HAP-1 (cell line): ENCODE results near the gene ADNP2.

Experiments used
- DNase-seq, 2 experiments: peaks; one replicate each; pipeline ENCODE4 v3.0.0-alpha.2; 2016 to 2020; ENCODE audit warnings: low spot score in 2 of 2
- H3K27me3 ChIP-seq: fragments of 250-450 bp; sonication (Bioruptor Pico); 2 replicates; pipeline ENCODE4 v1.5.1; 2020; ENCODE audit warnings: low read depth, mild to moderate bottlenecking, moderate library complexity
- H3K36me3 ChIP-seq: fragments of 250-450 bp; sonication (Bioruptor Pico); replicated peaks from 2 replicates; pipeline ENCODE4 v1.5.1; 2020; ENCODE audit warnings: mild to moderate bottlenecking
- H3K4me1 ChIP-seq: fragments of 250-450 bp; sonication (Bioruptor Pico); 2 replicates; pipeline ENCODE4 v1.5.1; 2020; ENCODE audit warnings: mild to moderate bottlenecking
- H3K4me3 ChIP-seq: fragments of 250-450 bp; sonication (Bioruptor Pico); 2 replicates; pipeline ENCODE4 v1.5.1; 2020; ENCODE audit warnings: mild to moderate bottlenecking, moderate library complexity
- H3K9me3 ChIP-seq: fragments of 250-450 bp; sonication (Bioruptor Pico); 2 replicates; pipeline ENCODE4 v1.5.1; 2020; ENCODE audit warnings: mild to moderate bottlenecking, moderate library complexity
- in situ Hi-C: fragments of 300-500 bp; cut with MboI; formaldehyde crosslinking; loops from 3 replicates; pipeline ENCODE4 v1.14.3; 2020; ENCODE audit warnings: low sequenced_read_pairs, inconsistent platforms, mixed read lengths

Gene ADNP2

GRCh38 chr18:80108739-80109675, at the start of gene ADNP2:
Gene ADNP2, plus strand, starts transcription at chr18:80109262. Its CDS starts 8,281 bp downstream, at chr18:80117543.
- DNase-seq = peak; percentile 95 to 98
- Histone ChIP-seq H3K36me3 (peaks cover 7% of the 10 kb centered on the region; the same call in 1 of the 2 replicates), H3K4me3 (peak within 1 kb of the TSS; percentile 67), H3K4me1 (peaks cover 24% of the 10 kb centered on the region), H3K9me3 (no peaks in the 10 kb centered on the region), H3K27me3 (no peaks in the 10 kb centered on the region)
- in situ Hi-C loops = no loop called here

GRCh38 chr18:80059945-80060344, 49.1 kb upstream of the ADNP2 start:
- no peak for DNase-seq
- Histone ChIP-seq H3K36me3 (no peaks in the 10 kb centered on the region), H3K4me1 (no peaks in the 10 kb centered on the region), H3K9me3 (peaks cover 8% of the 10 kb centered on the region), H3K4me3 (no peak overlapping the region), H3K27me3 (no peaks in the 10 kb centered on the region)
- in situ Hi-C loops = no loop called here

- no peak for DNase-seq
- Histone ChIP-seq H3K4me1 (peaks cover 23% of the 10 kb centered on the region), H3K36me3 (peaks cover 3% of the 10 kb centered on the region; the same call in 1 of the 2 replicates), H3K4me3 (no peak overlapping the region), H3K9me3 (0 out of 2 replicates have a peak, but pooled peaks cover 2% of the 10 kb centered on the region), H3K27me3 (no peaks in the 10 kb centered on the region)
- in situ Hi-C loops = no loop called here
Measured at GRCh38 chr18:80065705-80066104, 43.4 kb upstream of the ADNP2 start.

GRCh38 chr18:80067321-80067720, 41.7 kb upstream of the ADNP2 start:
- Histone ChIP-seq H3K4me1 (peaks cover 23% of the 10 kb centered on the region), H3K4me3 (no peak overlapping the region), H3K36me3 (peaks cover 4% of the 10 kb centered on the region; the same call in 1 of the 2 replicates), H3K27me3 (no peaks in the 10 kb centered on the region), H3K9me3 (0 out of 2 replicates have a peak, but pooled peaks cover 2% of the 10 kb centered on the region)
- DNase-seq = no peak
- in situ Hi-C loops = no loop called here

GRCh38 chr18:80067897-80068296, 41.2 kb upstream of the ADNP2 start:
- no peak for DNase-seq
- in situ Hi-C loops = no loop called here

GRCh38 chr18:80068571-80069272, 40.3 kb upstream of the ADNP2 start:
- in situ Hi-C loops = no loop called here
- Histone ChIP-seq H3K27me3 (no peaks in the 10 kb centered on the region), H3K9me3 (0 out of 2 replicates have a peak, but pooled peaks cover 2% of the 10 kb centered on the region), H3K36me3 (peaks cover 4% of the 10 kb centered on the region; the same call in 1 of the 2 replicates), H3K4me3 (no peak overlapping the region), H3K4me1 (peaks cover 23% of the 10 kb centered on the region)
- no peak for DNase-seq

More at GRCh38 chr18:80067897-80068296, 41.2 kb upstream of the ADNP2 start:
- H3K27me3 ChIP-seq = no peaks in the 10 kb centered on the region
- 0 out of 2 replicates have a peak, but pooled peaks cover 2% of the 10 kb centered on the region for H3K9me3 ChIP-seq
- no peak overlapping the region for H3K4me3 ChIP-seq
- peaks cover 4% of the 10 kb centered on the region; the same call in 1 of the 2 replicates for H3K36me3 ChIP-seq
- peaks cover 23% of the 10 kb centered on the region for H3K4me1 ChIP-seq

GRCh38 chr18:80070825-80071224, 38.2 kb upstream of the ADNP2 start:
- DNase-seq = no peak
- Histone ChIP-seq H3K27me3 (no peaks in the 10 kb centered on the region), H3K4me1 (peaks cover 23% of the 10 kb centered on the region), H3K9me3 (0 out of 2 replicates have a peak, but pooled peaks cover 2% of the 10 kb centered on the region), H3K4me3 (no peak overlapping the region), H3K36me3 (peaks cover 4% of the 10 kb centered on the region; the same call in 1 of the 2 replicates)
- in situ Hi-C loops = no loop called here

GRCh38 chr18:80074183-80074582, 34.9 kb upstream of the ADNP2 start:
- H3K36me3 ChIP-seq = peaks cover 4% of the 10 kb centered on the region; the same call in 1 of the 2 replicates
- no peak overlapping the region for H3K4me3 ChIP-seq
- in situ Hi-C loops = no loop called here
- H3K27me3 ChIP-seq = no peaks in the 10 kb centered on the region
- H3K9me3 ChIP-seq = 0 out of 2 replicates have a peak, but pooled peaks cover 2% of the 10 kb centered on the region
- H3K4me1 ChIP-seq = peaks cover 15% of the 10 kb centered on the region
- DNase-seq = no peak

GRCh38 chr18:80074697-80075096, 34.4 kb upstream of the ADNP2 start:
- Histone ChIP-seq H3K9me3 (0 out of 2 replicates have a peak, but pooled peaks cover 2% of the 10 kb centered on the region), H3K27me3 (no peaks in the 10 kb centered on the region), H3K4me1 (peaks cover 10% of the 10 kb centered on the region), H3K36me3 (peaks cover 4% of the 10 kb centered on the region; the same call in 1 of the 2 replicates), H3K4me3 (no peak overlapping the region)
- in situ Hi-C loops = no loop called here
- DNase-seq = no peak

- DNase-seq = no peak
- H3K36me3 ChIP-seq = no peaks in the 10 kb centered on the region
- no peak overlapping the region for H3K4me3 ChIP-seq
- in situ Hi-C loops = no loop called here
- H3K27me3 ChIP-seq = no peaks in the 10 kb centered on the region
- H3K4me1 ChIP-seq = no peaks in the 10 kb centered on the region
- H3K9me3 ChIP-seq = no peaks in the 10 kb centered on the region
Measured at GRCh38 chr18:80075940-80076339, 33.1 kb upstream of the ADNP2 start.

- in situ Hi-C loops = no loop called here
- H3K4me1 ChIP-seq = no peaks in the 10 kb centered on the region
- no peaks in the 10 kb centered on the region for H3K36me3 ChIP-seq
- no peak overlapping the region for H3K4me3 ChIP-seq
- H3K27me3 ChIP-seq = no peaks in the 10 kb centered on the region
- DNase-seq = no peak
- H3K9me3 ChIP-seq = no peaks in the 10 kb centered on the region
Measured at GRCh38 chr18:80076379-80076778, 32.7 kb upstream of the ADNP2 start.

GRCh38 chr18:80077873-80078272, 31.2 kb upstream of the ADNP2 start:
- H3K27me3 ChIP-seq = no peaks in the 10 kb centered on the region
- no peak for DNase-seq
- no peaks in the 10 kb centered on the region for H3K9me3 ChIP-seq
- no peaks in the 10 kb centered on the region for H3K4me1 ChIP-seq
- H3K36me3 ChIP-seq = no peaks in the 10 kb centered on the region
- no peak overlapping the region for H3K4me3 ChIP-seq
- in situ Hi-C loops = no loop called here

- no peak for DNase-seq
- no peaks in the 10 kb centered on the region for H3K27me3 ChIP-seq
- in situ Hi-C loops = no loop called here
- peaks cover 3% of the 10 kb centered on the region; the same call in 1 of the 2 replicates for H3K9me3 ChIP-seq
- H3K4me3 ChIP-seq = no peak overlapping the region
- H3K4me1 ChIP-seq = no peaks in the 10 kb centered on the region
- no peaks in the 10 kb centered on the region for H3K36me3 ChIP-seq
Measured at GRCh38 chr18:80086281-80086680, 22.8 kb upstream of the ADNP2 start.
